ENCODE results near the gene FTCDNL1.

GRCh38 chr2:199742884-199743283, 108.1 kb downstream of the FTCDNL1 start:
- TF ChIP-seq CTCF (optimal IDR thresholded peaks at IDR 0.05 in 1 of 3, IDR thresholded peaks at IDR 0.05 in 1 of 3, conservative IDR thresholded peaks at IDR 0.05 in 1 of 3; ENCODE audit: extremely low read depth in 1 of 3, insufficient read depth in 2 of 3, low read length in 3 of 3), result no peak
- TF ChIP-seq EZH2 (IDR thresholded peaks at IDR 0.05; ENCODE audit: low read length), result no peak
